PC-3 (cell line): ENCODE results near the gene ATXN7L1.

Experiments used
- CTCF ChIP-seq: fragments of 300-600 bp; sonication (generic); conservative IDR thresholded peaks from 2 replicates; pipeline ENCODE4 v1.5.1; 2017; ENCODE audit warnings: antibody characterized with exemption, low read depth, mild to moderate bottlenecking, low read length
- EZH2 ChIP-seq: fragments of 300-600 bp; sonication (generic); IDR thresholded peaks from one replicate; pipeline ENCODE4 v1.6.1; 2017; ENCODE audit warnings: antibody characterized with exemption, mild to moderate bottlenecking, low read length; ENCODE audit not compliant: unreplicated experiment
- EZH2phosphoT487 ChIP-seq: fragments of 300-600 bp; sonication (generic); IDR thresholded peaks from 2 replicates; pipeline ENCODE4 v1.6.1; 2018; ENCODE audit warnings: mild to moderate bottlenecking, antibody characterized with exemption, low read length, borderline replicate concordance

GRCh38 chr7:105822806-105823205 is 53.6 kb downstream of the ATXN7L1 start:
- TF ChIP-seq CTCF (no peak), EZH2 (no peak), EZH2phosphoT487 (no peak)
